ENCODE results near the gene PARK7.

The PARK7 gene

DNA sequence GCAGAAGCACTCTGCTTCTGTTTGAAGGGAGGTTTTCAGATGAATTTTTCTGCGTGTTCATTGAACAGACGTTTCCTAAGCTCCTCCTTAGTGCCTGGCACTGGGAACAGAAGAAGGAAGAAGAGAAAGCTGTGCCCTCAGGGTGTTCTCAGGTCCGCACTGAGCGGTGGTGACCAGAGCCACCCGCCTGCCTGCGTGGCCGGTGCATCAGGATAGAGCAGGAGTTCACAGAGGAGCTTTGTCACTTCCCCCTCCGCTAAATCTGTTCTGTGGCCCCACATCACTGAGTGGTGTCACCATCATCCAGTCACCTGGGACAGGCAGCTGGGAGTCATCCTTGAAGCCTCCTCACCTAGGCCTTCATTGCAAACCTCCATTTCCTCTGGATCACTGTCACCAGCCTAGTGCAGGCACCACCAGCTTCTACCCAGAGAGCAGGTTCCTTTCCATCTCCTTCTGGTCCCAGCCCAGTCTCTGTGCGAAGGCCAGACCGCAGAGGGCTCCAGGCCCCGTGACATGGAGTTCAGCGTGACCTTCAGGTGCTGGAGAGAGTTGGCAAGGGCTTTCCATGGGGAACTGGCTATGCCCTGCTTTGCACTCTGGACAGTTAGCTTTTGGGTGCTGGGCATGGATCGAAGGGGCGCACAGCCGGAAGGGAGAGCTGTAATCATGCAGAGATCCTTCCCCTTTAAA lies 21.7 kb downstream of the PARK7 start:
- Mint-ChIP-seq H3K36me3 (ENCODE audit: low read depth) (peaks cover 33% of the 10 kb centered on the region), H3K9me3 (no peaks in the 10 kb centered on the region), H3K27ac (no peak overlapping the region), H3K27me3 (ENCODE audit: low read depth) (no peaks in the 10 kb centered on the region), H3K4me1 (ENCODE audit: low read depth) (peaks cover 6% of the 10 kb centered on the region), H3K4me3 (no peak overlapping the region)
- no peak for DNase-seq (ENCODE audit: low spot score)

DNA sequence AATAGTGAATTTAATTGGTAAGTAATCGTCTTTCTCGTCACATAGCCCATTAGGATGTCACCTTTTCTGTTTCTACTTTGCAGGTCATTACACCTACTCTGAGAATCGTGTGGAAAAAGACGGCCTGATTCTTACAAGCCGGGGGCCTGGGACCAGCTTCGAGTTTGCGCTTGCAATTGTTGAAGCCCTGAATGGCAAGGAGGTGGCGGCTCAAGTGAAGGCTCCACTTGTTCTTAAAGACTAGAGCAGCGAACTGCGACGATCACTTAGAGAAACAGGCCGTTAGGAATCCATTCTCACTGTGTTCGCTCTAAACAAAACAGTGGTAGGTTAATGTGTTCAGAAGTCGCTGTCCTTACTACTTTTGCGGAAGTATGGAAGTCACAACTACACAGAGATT lies 23.3 kb downstream of the PARK7 start:
- Mint-ChIP-seq H3K9me3 (no peaks in the 10 kb centered on the region), H3K4me1 (ENCODE audit: low read depth) (peaks cover 6% of the 10 kb centered on the region), H3K27me3 (ENCODE audit: low read depth) (no peaks in the 10 kb centered on the region), H3K27ac (no peak overlapping the region), H3K4me3 (no peak overlapping the region), H3K36me3 (ENCODE audit: low read depth) (peaks cover 27% of the 10 kb centered on the region)
- DNase-seq (ENCODE audit: low spot score), result no peak

DNA sequence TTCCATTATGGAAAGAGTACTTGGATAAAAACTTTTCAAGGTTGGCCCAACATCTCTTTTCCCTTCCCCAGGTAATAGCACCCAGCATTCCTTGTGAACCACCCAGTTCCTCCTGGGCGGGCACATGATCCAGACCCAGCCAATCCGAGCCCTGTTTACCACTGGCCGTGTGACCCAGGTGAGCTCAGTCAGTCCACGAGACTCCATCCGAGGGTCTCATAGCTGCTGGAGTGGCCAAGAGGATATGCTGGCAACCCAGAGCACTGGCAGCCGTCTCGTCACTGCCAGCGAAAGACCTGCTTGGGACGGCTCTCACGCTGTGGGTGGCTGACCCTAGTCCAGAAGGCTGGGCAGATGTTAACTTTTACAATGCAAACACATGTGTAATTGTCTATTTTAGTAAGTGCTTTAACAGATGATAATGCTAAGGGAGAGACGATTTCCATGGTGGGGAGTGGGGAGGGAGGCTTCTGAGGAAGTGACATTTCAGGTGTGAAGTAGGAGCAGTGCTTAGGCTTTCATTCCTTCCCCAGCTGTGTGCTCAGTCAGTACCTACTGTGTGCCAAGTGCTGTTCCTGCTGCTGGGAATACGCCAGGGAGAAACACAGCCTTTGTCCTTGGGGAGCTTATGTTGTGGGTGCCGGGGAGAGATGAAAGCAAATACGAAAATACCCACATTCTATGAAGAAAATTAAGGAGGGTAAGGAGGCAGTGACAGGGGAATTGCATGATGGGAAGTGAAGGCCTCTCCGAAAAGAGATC lies 24.5 kb downstream of the PARK7 start:
- Mint-ChIP-seq H3K27me3 (ENCODE audit: low read depth) (no peaks in the 10 kb centered on the region), H3K36me3 (ENCODE audit: low read depth) (peaks cover 33% of the 10 kb centered on the region), H3K27ac (peak overlapping the region; percentile 5), H3K9me3 (no peaks in the 10 kb centered on the region), H3K4me1 (ENCODE audit: low read depth) (peaks cover 6% of the 10 kb centered on the region), H3K4me3 (no peak overlapping the region)
- no peak for DNase-seq (ENCODE audit: low spot score)

DNA sequence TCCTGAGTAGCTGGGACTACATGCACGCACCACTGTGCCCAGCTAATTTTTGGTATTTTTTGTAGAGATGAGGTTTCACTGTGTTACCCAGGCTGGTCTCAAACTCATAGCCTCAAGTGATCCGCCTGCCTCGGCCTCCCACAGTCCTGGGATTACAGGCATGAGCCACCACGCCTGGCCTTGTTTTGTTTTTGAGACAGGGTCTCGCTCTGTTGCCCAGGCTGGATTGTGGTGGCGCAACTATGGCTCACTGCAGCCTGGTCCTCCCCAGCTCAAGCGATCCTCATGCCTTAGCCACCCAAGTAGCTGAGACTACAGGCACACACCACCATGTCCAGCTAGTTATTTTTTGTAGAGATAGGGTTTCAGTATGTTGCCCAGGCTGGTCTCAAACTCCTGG lies 26.0 kb downstream of the PARK7 start:
- Mint-ChIP-seq H3K4me3 (no peak overlapping the region), H3K36me3 (ENCODE audit: low read depth) (peaks cover 27% of the 10 kb centered on the region), H3K4me1 (ENCODE audit: low read depth) (peaks cover 3% of the 10 kb centered on the region)

DNA sequence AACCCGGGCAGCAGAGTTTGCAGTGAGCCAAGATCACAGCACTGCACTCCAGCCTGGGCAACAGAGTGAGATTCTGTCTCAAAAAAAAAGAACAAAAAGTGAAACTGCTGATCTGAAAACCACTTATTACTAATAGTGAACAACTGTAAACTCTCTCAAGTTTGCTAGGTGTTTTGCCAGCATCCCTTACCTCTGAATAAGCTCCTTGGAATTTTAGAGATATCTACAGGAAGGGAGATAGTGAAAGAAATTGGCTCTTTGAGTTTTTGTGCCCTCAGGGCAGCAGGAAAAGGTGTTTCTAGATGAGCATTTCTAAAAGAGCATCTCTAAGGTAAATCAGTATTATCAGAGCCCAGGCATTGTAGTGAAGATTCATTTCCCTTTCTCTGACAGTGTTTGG lies 27.1 kb downstream of the PARK7 start:
- no peaks in the 10 kb centered on the region for H3K9me3 Mint-ChIP-seq
- H3K4me3 Mint-ChIP-seq, result no peak overlapping the region
- no peak overlapping the region for H3K27ac Mint-ChIP-seq
- H3K36me3 Mint-ChIP-seq (ENCODE audit: low read depth), result peaks cover 22% of the 10 kb centered on the region
- H3K27me3 Mint-ChIP-seq (ENCODE audit: low read depth), result no peaks in the 10 kb centered on the region
- no peaks in the 10 kb centered on the region for H3K4me1 Mint-ChIP-seq (ENCODE audit: low read depth)
- DNase-seq (ENCODE audit: low spot score), result no peak

More for the DNA sequence above, 26.0 kb downstream of the PARK7 start:
- H3K27me3 Mint-ChIP-seq (ENCODE audit: low read depth), result no peaks in the 10 kb centered on the region
- no peak for DNase-seq (ENCODE audit: low spot score)
- no peak overlapping the region for H3K27ac Mint-ChIP-seq
- no peaks in the 10 kb centered on the region for H3K9me3 Mint-ChIP-seq

DNA sequence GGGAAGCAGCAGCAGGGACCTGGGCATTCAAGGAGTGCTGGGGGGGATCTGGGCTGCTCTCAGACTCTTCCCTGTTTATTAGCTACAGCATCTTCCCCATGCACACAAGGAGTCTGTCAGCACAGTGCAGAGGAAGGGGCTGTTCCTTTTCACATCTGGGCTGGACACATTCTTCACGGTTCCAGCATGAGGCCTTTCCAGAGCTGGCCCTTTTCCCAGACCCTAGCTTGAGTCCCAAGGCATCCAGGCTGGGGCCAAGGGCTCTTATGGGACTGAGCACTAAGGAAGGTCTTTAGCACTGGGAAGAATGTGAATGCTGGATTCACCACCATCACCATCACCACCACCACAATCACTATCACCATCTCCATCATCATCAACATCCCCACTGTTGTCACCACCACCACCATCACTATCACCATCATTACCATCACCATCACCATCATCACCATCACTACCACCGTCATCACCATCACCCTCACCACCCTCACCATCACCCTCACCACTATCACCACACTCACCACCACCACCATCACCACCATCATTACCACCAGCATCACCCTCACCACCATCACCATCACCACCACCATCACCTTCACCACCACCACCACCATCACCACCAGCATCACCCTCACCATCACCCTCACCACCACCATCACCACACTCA lies 28.4 kb downstream of the PARK7 start:
- Mint-ChIP-seq H3K27me3 (ENCODE audit: low read depth) (no peaks in the 10 kb centered on the region), H3K36me3 (ENCODE audit: low read depth) (peaks cover 19% of the 10 kb centered on the region), H3K4me1 (ENCODE audit: low read depth) (no peaks in the 10 kb centered on the region), H3K4me3 (no peak overlapping the region), H3K9me3 (no peaks in the 10 kb centered on the region), H3K27ac (no peak overlapping the region)
- no peak for DNase-seq (ENCODE audit: low spot score)

DNA sequence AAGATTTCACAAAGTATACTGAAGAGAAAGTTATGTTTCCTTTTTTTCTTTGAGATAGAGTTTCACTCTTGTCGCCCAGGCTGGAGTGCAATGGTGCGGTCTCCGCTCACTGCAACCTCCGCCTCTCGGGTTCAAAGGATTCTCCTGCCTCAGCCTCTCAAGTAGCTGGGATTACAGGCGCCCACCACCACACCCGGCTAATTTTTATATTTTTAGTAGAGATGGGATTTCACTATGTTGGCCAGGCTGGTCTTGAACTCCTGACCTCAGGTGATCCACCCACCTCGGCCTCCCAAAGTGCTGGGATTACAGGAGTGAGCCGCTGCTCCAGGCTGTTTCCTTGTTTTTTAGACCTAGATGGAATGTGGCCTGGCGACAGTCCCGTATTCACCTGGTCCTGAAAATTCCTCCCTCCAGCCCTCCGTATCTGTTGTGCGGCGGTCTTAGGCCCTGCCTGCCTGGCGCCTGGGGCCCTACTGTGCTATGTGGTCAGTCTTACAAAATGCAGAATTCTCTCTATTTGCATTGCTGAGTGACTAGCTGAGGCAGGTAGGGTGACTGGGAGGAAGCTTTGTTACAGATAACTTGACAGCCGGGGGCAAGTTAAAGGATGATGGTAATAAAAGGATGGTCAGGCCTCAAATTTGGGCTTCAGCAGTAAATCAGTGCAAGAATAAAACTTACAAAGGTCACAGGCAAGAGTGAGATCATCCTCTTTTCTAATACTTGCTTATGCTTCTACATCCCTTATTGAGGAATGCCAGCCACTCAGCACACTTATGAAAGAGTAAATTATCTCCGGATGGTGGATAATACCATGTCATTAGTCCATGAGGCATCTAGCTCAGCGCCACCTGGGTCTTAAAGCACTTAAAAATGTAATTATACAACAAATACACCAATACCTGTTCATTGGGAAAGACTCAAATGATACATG lies 30.3 kb downstream of the PARK7 start:
- Mint-ChIP-seq H3K4me1 (ENCODE audit: low read depth) (no peaks in the 10 kb centered on the region), H3K9me3 (no peaks in the 10 kb centered on the region), H3K36me3 (ENCODE audit: low read depth) (peaks cover 9% of the 10 kb centered on the region), H3K27me3 (ENCODE audit: low read depth) (no peaks in the 10 kb centered on the region), H3K4me3 (no peak overlapping the region), H3K27ac (no peak overlapping the region)
- DNase-seq (ENCODE audit: low spot score), result no peak

DNA sequence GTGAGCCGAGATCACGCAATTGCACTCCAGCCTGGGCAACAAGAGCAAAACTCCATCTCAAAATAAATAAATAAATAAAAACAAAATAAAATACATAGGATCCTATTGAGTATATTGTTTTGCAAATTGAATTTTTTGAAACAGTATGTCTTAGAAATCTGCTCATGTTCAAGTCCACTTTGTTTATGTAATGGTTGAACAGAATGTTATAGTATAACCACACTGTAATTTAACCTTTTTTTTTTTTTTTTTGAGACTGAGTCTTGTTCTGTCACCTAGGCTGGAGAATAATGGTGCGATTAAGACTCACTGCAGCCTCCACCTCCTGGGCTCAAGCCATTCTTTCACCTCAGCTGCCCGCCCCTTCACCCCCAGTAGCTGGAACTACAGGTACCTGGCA lies 31.4 kb downstream of the PARK7 start:
- Mint-ChIP-seq H3K9me3 (no peaks in the 10 kb centered on the region), H3K27ac (no peak overlapping the region), H3K27me3 (ENCODE audit: low read depth) (no peaks in the 10 kb centered on the region), H3K4me3 (no peak overlapping the region), H3K36me3 (ENCODE audit: low read depth) (peaks cover 9% of the 10 kb centered on the region), H3K4me1 (ENCODE audit: low read depth) (no peaks in the 10 kb centered on the region)
- no peak for DNase-seq (ENCODE audit: low spot score)

DNA sequence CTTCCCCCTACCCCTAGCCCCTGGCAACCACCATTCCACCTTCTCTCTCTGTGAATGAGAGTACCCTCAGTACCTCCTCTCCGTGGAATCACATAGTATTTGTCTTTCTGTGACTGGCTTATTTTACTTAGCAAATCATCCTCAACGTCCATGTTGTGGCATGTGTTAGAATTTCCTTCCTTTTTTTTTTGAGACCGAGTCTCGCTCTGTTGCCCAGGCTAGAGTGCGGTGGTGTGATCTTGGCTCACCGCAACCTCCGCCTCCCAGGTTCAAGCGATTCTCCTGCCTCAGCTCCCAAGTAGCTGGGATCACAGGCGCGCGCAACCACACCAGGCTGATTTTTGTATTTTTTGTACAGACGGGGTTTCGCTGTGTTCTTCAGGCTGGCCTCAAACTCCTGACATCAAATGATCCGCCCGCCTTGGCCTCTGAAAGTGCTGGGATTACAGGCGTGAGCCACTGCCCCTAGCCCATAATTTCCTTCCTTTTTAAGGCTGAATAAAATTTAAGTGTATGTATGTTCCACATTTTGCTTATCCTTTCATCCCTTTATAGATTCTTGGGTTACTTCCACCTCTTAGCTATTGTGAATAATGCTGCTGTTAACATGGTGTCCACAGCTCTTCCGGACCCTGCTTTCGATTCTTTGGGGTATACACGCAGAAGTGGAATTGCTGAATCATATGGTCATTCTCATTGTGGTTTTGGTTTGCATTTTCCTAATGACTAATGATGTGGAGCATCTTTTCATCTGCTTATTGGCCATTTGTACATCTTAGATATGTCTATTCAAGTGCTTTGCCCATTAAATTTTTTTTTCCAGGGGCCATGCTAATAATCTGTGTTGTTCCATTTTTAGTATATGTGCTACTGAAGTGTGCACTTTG lies 32.3 kb downstream of the PARK7 start:
- no peaks in the 10 kb centered on the region for H3K4me1 Mint-ChIP-seq (ENCODE audit: low read depth)
- H3K36me3 Mint-ChIP-seq (ENCODE audit: low read depth), result peaks cover 9% of the 10 kb centered on the region
- H3K27ac Mint-ChIP-seq, result no peak overlapping the region
- DNase-seq (ENCODE audit: low spot score), result no peak
- H3K9me3 Mint-ChIP-seq, result no peaks in the 10 kb centered on the region
- no peaks in the 10 kb centered on the region for H3K27me3 Mint-ChIP-seq (ENCODE audit: low read depth)
- H3K4me3 Mint-ChIP-seq, result no peak overlapping the region

DNA sequence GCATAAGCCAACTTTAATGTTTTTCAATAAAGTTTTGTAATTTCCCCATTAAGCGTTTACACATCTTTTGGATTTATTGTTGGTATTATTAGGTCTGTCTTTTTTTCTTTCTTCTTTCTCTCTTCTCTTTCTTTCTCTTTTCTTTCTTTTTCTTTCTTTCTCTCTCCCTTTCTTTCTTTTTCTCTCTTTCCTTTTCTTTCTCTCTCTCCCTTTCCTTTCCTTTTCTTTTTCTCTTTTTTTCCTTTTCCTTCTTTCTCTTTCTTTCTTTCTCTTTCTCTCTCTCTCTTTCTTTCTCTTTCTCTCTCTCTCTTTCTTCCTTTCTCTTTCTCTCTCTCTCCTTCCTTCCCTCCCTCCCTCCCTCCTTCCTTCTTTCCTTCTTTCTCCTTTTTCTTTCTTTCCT lies 33.3 kb downstream of the PARK7 start:
- Mint-ChIP-seq H3K4me3 (no peak overlapping the region), H3K9me3 (no peaks in the 10 kb centered on the region), H3K36me3 (ENCODE audit: low read depth) (peaks cover 8% of the 10 kb centered on the region), H3K27ac (no peak overlapping the region), H3K27me3 (ENCODE audit: low read depth) (no peaks in the 10 kb centered on the region), H3K4me1 (ENCODE audit: low read depth) (no peaks in the 10 kb centered on the region)
- no peak for DNase-seq (ENCODE audit: low spot score)

DNA sequence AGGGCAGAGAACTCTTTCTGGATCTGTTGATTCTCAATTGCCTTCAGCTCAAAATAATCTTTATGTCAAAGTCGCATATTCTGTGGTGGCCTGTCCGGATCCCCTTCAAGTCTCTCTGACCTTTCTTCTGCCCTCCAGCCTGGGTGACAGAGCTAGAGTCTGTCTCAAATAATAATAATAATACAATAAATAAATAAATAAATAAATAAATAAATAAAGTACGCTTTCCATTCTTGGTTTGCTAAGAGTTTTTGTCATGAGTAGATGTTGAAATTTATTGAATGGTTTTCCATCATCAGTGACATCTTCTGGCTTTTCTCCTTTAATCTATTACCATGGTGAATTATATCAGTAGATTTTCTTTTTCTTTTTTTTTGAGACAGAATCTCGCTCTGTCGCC lies 33.9 kb downstream of the PARK7 start:
- Mint-ChIP-seq H3K27me3 (ENCODE audit: low read depth) (no peaks in the 10 kb centered on the region), H3K4me3 (no peak overlapping the region), H3K36me3 (ENCODE audit: low read depth) (peaks cover 2% of the 10 kb centered on the region), H3K9me3 (no peaks in the 10 kb centered on the region), H3K27ac (no peak overlapping the region), H3K4me1 (ENCODE audit: low read depth) (no peaks in the 10 kb centered on the region)
- DNase-seq (ENCODE audit: low spot score), result no peak

DNA sequence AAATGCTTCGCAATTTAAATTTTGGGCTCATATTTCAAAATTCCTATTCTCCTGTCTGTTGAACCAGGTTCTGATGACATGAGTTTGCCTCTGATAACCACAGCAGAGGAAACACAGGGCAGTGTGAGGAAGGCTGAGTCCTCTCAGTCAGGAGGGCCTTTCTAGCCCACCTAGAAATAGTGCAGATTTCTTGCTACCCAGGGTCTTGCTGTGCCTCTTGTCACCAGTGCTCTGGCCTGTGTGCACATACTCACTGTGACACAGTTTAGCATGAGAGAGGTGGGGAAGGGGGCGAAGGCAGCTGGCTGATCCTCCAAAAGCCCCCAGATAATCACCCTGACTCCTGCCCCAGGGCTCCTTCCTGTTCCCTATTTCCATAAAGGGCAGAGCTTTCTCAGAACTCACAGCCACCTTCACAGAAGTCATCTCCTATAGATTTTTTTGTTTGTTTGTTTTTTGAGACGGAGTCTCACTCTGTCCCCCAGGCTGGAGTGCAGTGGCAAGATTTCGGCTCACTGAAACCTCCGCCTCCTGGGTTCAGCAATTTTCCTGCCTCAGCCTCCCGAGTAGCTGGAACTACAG lies 40.9 kb downstream of the PARK7 start:
- H3K27me3 Mint-ChIP-seq (ENCODE audit: low read depth), result no peaks in the 10 kb centered on the region
- no peak for DNase-seq (ENCODE audit: low spot score)
- H3K36me3 Mint-ChIP-seq (ENCODE audit: low read depth), result no peaks in the 10 kb centered on the region
- no peaks in the 10 kb centered on the region for H3K4me1 Mint-ChIP-seq (ENCODE audit: low read depth)
- H3K9me3 Mint-ChIP-seq, result no peaks in the 10 kb centered on the region
- H3K27ac Mint-ChIP-seq, result no peak overlapping the region
- no peak overlapping the region for H3K4me3 Mint-ChIP-seq

DNA sequence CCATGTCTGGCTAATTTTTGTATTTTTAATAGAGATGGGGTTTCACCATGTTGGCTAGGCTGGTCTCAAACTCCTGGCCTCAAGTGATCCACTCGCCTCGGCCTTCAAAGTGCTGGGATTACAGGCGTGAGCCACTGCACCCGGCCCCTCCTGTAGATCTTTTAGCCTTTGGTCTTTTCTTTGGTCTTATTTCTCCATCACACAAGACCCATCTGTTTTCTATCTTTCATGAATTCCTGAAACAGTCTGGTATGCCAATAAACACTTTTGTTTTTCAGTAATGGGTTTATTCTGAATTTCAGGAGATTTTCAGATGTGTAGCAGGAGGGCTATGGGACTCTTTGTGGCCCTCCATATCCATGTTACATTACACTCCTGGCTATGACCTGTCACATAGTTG lies 41.4 kb downstream of the PARK7 start:
- no peak overlapping the region for H3K4me3 Mint-ChIP-seq
- H3K27ac Mint-ChIP-seq, result no peak overlapping the region
- no peaks in the 10 kb centered on the region for H3K9me3 Mint-ChIP-seq
- no peaks in the 10 kb centered on the region for H3K27me3 Mint-ChIP-seq (ENCODE audit: low read depth)
- no peaks in the 10 kb centered on the region for H3K4me1 Mint-ChIP-seq (ENCODE audit: low read depth)
- DNase-seq (ENCODE audit: low spot score), result no peak
- H3K36me3 Mint-ChIP-seq (ENCODE audit: low read depth), result no peaks in the 10 kb centered on the region
